ENCODE data around the gene SGO1.

Gene SGO1

DNA sequence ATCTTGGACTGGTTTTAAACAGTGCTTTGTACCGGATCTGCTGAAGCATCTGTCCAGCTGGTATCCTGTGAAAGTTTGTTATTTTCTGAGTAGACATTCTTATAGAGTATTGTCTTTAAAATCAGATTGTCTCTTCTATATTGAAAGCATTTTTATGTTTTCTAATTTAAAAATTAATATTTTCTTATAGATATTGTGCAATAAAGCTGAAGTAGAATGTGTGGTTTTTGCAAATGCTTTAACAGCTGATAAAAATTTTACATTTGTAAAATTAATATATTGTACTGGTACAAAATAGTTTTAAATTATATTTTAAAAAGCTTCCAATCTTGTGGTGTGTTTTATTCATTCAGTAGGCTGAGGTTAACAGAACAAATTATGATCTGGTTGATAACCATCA, 31.9 kb downstream of the SGO1 start:
- DNase-seq: no peak

DNA sequence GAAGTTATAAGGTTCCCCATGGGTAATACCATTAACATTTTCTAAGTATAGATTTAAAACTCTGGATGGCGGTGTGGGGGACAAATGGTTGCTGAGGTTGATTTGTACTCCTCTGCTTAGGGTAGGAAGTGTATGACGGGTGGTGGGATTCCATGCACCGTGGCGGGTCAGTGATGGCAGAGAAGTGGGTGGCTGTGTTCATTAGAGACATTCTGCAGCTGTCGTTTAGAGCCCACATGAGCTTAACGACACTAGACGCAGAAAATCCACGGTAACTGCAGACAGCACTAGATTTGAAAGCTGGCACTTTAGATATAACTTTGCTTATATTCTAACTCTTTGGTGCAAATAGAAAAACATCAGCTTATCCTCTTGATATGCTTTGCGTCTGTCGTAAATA, 37.5 kb downstream of the SGO1 start:
- no peak for DNase-seq

DNA sequence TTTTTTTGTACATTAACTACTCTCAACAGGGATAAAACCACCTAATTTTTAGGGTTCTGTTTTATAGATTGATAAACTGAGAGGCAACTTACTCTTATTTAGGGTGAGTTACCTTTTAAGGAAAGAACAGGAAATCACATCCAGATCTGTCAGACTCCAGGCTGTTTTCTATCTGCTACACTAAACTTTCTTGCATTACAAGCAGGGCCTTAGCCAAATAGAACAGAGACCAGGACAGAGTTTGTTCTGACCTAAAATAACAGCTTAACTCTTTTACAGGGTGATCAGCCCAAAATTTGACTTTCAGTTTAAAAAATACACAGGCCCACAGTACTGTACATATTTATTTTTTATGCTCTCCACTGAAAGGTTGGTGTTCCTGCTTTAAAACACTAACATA, 38.6 kb downstream of the SGO1 start:
- DNase-seq: no peak

DNA sequence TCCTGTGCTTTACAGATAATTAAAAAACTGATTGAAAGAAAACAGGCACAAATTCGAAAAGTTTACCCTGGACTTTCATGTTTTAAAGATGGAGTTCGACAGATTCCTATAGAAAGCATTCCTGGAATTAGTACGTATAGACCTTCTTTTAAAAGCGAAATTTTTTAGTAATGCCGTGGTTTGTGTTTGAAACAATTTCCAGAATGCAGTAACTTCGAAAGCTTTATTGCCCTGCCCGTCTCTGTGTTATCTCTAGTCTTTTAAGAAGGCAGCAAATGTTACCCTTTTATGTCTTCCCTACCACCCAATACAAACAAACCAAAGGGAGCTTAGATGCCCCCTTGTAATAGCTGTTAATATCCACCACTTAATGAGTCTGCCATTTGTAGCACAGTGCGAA, 39.7 kb downstream of the SGO1 start:
- DNase-seq: no peak

DNA sequence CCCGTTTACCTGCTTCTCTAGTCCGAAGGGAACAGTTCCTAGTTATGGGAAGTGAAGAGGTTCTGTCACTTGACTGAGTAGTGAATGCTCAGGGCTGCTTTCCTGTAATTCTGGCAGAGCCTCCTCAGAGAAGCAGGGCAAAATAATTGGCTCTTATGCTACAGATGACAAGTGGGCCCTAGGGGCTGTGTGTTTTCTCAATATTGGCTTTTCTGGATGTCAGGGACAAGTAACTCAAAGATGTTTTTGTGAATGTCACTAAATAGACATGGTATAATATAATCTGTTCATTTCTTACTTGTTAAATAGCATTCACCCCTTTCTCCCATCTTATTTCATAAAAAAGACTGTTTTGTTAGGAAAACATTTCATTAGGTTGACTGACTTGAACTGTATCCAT, 40.1 kb downstream of the SGO1 start:
- DNase-seq: no peak

DNA sequence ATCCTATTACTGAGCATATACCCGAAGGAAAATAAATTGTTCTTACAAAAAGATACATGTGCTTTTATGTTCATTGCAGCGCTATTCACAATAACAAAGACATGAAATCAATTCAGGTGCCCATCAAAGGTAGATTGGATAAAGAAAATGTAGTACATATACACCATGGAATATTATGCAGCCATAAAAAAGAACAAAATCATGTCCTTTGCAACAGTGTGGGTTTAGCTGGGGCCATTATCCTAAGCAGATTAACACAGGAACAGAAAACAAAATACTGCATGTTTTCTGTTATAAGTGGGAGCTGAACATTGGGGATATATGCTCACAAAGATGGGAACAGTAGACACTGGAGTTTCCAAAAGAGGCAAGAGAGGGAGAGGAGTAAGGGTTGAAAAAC, 42.5 kb downstream of the SGO1 start:
- no peak for DNase-seq

DNA sequence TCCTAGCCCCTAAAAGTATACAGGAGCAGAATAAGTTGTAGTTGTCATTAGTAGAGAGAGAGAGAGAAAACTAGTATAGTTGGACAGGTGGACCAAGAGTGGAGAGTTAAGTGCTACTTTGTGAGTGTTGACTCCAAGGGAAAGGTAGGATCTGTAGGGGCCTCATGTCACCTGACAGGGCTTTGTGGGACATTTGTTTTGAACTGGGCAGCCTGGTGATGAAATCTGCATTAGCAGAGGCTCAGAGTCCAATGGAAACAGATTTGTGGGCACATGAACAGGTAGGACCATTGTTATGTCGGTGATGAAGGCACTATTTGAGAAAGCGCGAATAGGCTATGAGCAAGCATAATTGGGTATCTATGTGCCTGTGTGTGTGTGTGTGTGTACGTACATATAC, 43.5 kb downstream of the SGO1 start:
- no peak for DNase-seq

DNA sequence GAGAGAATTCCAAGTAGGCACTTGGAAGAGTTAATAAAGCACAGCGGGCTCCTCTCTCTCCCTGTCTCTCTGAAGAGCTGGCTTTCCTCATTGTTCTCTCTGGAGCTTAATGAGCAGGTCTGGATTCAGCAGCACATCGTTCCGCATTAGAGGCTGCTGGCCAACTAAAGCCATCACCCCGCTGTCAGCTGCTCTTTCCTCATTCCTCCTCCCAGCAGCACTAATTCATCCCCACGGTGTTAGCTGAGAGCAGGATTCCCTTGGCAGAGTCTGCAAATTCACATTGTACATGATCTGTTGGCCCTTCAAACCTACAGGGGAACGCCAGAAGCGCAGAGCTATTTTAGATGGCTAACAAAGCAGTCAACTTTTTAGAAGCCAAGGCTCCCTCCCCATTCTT, 44.2 kb downstream of the SGO1 start:
- peak; percentile 3 for DNase-seq

DNA sequence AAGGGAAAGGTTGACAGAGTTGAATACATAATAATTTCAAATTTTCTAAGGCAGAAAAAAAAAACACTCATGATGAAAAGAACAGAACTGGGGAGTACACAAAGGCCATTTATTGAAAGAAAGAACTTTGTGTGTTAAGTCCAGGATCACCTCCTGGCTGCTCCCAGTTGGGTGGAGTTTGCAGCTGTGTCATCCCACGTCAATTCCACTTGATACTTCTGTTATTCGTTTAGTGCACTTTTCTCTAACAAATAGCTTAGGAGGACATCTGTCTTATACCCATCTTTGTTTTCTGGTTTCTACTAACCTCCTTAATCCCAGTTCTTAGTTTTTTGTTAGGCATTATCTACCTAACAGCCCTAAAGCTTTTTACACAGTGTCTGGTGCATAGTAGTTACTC, 44.7 kb downstream of the SGO1 start:
- DNase-seq: no peak

DNA sequence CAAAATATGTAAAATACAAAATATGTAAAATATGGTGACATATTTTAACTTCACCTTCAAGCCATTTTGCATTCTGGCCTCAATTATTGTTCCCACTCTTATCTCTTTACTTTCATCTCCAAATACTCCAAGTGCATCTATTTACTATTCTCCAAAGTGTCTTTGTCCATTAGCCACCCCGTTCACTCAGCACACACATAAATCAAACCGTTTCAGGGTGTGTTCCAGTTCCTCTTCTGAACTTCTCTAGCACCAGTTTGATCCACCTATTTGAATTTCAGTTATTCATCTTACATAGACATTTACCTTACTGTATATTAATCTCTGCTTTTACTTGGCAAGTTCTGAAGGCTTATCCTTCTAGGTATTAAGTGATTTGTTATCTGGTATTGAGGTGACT, 45.1 kb downstream of the SGO1 start:
- DNase-seq: no peak

DNA sequence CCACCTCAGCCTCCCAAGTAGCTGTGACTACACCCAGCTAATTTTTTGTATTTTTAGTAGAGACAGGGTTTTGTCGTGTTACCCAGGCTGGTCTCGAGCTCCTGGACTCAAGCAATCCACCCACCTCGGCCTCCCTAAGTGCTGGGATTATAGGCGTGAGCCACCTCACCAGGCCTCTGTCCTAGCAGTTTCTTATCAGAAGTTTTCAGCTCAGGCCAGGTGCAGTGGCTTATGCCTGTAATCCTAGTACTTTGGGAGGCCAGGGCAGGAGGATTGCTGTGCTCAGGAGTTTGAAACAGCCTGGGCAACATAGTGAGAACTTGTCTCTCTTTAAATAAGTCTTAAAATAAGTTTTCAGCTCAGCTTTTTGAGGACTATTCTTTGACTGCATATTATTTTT, 48.4 kb downstream of the SGO1 start:
- DNase-seq: no peak

DNA sequence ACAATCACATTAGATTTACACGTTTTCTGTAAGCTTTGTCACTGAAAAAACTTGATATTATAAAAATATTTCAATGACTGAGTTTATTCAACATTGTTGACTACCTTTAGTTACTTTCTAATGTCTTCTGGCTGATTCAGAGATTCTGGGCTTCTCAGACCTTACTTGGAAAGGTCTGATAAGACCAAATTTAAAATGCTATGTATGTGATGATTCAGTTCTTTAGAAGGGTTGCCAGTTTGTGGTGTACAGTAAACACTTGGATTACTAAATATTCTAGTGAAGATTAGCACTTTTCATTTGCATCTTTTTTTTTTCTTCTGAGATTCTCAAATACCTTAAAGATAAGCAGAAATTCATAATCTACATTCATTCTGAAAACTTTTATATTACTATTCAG, 49.8 kb downstream of the SGO1 start:
- DNase-seq: no peak

DNA sequence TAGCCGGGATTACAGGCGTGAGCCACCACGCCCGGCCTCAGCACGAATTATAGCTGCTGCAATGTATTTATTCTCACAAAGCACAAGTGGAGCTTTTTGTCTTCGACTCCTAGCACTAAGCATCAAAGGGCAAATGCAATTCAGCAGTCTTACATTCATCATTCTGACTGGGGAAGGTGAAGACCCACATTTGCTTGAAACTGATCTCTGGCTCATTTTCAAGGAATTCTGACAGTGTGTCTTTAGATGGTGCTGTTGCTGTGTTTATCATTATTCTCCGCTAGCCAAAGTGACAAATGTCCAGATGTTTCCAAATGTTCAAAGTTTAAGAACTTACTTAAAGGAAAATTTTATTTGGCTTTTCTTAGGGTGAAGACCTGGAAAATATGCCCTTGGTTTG, 55.9 kb downstream of the SGO1 start:
- DNase-seq: no peak

DNA sequence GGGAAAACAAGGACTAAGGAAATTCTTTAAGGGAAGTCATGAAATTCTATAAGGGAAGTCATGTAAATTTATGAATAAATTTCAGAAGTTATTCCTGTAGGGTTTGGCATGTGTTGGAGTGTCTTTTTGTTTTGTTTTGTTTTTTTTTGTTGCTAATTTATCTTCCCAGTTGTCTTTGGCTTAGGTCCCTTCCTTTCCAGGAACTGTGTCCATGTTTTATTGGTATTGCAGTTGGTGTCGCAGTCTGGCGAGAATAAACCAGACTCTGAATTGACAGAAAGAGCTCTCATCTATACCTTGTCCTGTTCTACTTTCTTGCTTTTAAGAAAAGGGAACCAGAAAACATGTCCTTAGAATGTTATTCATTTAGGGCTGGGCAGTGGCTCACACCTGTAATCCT, 57.6 kb downstream of the SGO1 start:
- no peak for DNase-seq

DNA sequence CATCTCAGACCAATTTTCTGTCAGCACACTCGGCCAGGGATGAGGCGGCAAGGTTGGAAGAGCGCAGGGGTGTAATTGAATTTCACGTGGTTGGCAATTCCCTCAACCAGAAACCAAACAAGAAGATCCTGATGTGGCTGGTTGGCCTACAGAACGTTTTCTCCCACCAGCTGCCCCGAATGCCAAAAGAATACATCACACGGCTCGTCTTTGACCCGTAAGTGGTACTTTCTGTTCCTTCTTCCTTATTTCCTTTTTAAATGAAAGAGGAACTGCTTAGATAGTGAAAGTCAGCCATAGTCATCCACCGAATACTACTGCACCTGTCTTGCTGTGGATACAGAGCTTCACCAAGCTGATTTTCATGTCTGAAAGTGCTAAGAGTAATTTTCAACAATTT, 60.1 kb downstream of the SGO1 start:
- no peak for DNase-seq

DNA sequence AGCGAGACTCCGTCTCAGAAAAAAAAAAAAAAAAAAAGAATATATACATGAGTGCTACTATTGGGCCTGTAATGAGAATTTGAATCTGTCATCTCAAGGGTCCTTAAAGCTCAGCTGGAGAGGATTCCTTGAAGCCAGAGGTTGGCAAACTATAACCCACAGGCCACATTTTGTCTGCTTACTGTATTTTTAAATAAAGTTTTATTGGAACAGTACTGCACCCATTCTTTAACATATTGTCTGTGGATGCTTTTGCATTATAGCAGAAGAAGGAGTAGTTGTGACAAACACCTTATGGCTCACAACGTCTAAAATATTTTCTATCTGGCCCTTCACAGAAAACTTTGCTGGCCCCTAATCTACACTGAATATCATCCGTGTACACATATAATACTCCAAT, 60.7 kb downstream of the SGO1 start:
- DNase-seq: no peak

DNA sequence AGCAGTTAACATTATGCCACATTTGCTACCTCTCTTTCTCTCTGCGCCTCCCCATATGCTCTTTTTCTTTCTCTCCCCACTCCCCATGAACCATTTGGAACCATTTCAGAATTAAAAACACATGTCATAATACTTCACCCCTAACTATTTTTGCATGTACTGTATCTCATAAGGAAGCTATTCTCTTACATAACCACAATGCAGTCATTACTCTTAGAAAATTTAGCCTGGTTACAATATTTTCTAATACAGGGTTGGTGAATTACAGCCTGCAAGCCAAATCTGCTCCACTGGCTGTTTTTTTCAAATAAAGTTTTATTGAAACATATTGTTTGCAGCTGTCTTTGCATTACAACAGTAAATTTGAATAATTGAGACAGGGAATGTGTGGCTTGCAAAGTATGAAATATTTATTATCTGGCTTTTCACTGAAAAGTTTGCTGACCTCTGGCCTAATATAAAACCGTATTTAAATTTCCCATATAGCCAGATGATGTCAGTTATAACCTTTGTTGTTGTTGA, 62.8 kb downstream of the SGO1 start:
- no peak for DNase-seq

DNA sequence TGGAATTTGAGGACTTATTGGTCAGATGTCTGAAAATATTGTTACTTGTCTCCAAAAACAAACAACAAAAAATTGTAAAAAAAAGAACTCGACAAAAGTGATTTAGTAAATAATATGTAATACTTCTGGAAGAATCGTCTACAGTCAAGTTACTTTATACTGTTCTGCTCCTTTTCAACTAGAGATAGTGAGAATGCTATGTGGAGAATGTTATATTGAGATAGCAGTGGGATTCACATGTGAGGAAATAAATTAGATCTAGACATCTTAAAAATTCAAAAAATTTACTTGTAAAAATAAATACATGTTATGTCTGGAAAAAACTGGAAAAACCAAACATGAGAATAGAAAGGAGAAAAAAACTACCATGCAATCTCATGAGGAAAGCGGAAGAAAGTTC, 64.9 kb downstream of the SGO1 start:
- DNase-seq: peak; percentile 12

All from fibroblast of skin of back (primary cell).